ENCODE results near the gene MXD1. TPM values are rescaled to one million over a fixed set of nuclear protein-coding genes. Genes with fewer than 3 reads are reported as not detected.

Gene MXD1
- total RNA-seq, 1 experiment from 2014 or later = 6.5 TPM

DNA sequence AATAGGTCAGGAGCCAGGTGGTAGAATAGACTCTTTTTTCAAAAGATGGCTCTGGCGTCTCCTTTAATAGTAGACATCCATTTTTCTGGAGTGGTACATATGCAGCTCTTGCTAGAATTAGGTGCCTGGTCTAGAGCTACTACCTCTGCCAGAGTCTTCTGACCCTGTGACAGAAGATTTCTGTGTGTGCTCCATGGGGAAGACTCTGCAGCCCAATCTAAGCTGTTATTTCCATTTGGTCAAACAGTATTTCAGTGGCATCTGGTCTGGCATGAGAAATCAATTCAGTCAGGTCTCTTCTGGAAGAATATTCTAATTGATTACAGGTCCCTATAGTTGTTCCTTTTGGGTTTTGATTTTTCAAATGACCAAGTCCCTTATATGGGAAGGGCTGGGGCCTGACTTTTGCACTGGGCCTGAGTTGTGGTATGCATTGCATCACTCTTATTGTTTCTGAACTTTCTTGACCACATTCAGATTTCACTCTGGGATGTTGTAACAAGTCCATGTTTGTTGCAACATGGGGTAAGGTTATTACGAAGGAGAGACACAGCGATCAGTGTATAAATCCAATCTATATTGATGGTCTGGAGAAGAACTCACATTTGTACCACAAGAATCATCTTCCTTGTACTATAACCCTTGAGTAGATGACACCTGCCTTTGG lies 12.1 kb downstream of the MXD1 start:
- TF ChIP-seq SIN3A (IDR thresholded peaks at IDR 0.05; ENCODE audit: borderline replicate concordance, insufficient read depth, low read depth, low read length) (no peak), POLR2AphosphoS5 (IDR thresholded peaks at IDR 0.05; ENCODE audit: low read depth, low read length) (no peak), TCF7L2 (IDR thresholded peaks at IDR 0.05; ENCODE audit: low read depth, low read length) (no peak)
- TF ChIP-seq, protein P1, sequence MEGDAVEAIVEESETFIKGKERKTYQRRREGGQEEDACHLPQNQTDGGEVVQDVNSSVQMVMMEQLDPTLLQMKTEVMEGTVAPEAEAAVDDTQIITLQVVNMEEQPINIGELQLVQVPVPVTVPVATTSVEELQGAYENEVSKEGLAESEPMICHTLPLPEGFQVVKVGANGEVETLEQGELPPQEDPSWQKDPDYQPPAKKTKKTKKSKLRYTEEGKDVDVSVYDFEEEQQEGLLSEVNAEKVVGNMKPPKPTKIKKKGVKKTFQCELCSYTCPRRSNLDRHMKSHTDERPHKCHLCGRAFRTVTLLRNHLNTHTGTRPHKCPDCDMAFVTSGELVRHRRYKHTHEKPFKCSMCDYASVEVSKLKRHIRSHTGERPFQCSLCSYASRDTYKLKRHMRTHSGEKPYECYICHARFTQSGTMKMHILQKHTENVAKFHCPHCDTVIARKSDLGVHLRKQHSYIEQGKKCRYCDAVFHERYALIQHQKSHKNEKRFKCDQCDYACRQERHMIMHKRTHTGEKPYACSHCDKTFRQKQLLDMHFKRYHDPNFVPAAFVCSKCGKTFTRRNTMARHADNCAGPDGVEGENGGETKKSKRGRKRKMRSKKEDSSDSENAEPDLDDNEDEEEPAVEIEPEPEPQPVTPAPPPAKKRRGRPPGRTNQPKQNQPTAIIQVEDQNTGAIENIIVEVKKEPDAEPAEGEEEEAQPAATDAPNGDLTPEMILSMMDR (IDR thresholded peaks at IDR 0.05) = no peak
- TF ChIP-seq, protein P2, sequence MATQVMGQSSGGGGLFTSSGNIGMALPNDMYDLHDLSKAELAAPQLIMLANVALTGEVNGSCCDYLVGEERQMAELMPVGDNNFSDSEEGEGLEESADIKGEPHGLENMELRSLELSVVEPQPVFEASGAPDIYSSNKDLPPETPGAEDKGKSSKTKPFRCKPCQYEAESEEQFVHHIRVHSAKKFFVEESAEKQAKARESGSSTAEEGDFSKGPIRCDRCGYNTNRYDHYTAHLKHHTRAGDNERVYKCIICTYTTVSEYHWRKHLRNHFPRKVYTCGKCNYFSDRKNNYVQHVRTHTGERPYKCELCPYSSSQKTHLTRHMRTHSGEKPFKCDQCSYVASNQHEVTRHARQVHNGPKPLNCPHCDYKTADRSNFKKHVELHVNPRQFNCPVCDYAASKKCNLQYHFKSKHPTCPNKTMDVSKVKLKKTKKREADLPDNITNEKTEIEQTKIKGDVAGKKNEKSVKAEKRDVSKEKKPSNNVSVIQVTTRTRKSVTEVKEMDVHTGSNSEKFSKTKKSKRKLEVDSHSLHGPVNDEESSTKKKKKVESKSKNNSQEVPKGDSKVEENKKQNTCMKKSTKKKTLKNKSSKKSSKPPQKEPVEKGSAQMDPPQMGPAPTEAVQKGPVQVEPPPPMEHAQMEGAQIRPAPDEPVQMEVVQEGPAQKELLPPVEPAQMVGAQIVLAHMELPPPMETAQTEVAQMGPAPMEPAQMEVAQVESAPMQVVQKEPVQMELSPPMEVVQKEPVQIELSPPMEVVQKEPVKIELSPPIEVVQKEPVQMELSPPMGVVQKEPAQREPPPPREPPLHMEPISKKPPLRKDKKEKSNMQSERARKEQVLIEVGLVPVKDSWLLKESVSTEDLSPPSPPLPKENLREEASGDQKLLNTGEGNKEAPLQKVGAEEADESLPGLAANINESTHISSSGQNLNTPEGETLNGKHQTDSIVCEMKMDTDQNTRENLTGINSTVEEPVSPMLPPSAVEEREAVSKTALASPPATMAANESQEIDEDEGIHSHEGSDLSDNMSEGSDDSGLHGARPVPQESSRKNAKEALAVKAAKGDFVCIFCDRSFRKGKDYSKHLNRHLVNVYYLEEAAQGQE (IDR thresholded peaks at IDR 0.05; ENCODE audit: insufficient read depth in 1 of 2, low read depth in 2 of 2, low read length in 1 of 2) = no peak
- no peak overlapping the region for H3K4me3 ChIP-seq (ENCODE audit: low read depth in 2 of 2, low read length in 2 of 2)
- ChIA-PET CTCF (no interaction called here), POLR2A (no interaction called here)
- H3K27me3 ChIP-seq (ENCODE audit: control insufficient read depth, insufficient read depth, low read length) = no peaks in the 10 kb centered on the region
- H3K27ac ChIP-seq (ENCODE audit: low read length) = no peak overlapping the region
- no peaks in the 10 kb centered on the region for H3K4me1 ChIP-seq (ENCODE audit: control insufficient read depth, insufficient read depth, low read length)
- H3K36me3 ChIP-seq (ENCODE audit: control insufficient read depth, insufficient read depth, low read length) = no peaks in the 10 kb centered on the region
- DNase-seq (ENCODE audit: low read depth, low spot score) (no peak), ATAC-seq (no peak)
- H3K9me3 ChIP-seq (ENCODE audit: control insufficient read depth, insufficient read depth, low read depth, low read length) = no peaks in the 10 kb centered on the region
- BruUV-seq (replicated peaks) = no TSS peak
- in situ Hi-C loops (cut with HindIII; ENCODE audit: low pct_unique_long_range_greater_than_20kb, low sequenced_read_pairs) (no loop called here), intact Hi-C loops (cut with micrococcal nuclease; ENCODE audit: unreplicated experiment) (no loop called here)

DNA sequence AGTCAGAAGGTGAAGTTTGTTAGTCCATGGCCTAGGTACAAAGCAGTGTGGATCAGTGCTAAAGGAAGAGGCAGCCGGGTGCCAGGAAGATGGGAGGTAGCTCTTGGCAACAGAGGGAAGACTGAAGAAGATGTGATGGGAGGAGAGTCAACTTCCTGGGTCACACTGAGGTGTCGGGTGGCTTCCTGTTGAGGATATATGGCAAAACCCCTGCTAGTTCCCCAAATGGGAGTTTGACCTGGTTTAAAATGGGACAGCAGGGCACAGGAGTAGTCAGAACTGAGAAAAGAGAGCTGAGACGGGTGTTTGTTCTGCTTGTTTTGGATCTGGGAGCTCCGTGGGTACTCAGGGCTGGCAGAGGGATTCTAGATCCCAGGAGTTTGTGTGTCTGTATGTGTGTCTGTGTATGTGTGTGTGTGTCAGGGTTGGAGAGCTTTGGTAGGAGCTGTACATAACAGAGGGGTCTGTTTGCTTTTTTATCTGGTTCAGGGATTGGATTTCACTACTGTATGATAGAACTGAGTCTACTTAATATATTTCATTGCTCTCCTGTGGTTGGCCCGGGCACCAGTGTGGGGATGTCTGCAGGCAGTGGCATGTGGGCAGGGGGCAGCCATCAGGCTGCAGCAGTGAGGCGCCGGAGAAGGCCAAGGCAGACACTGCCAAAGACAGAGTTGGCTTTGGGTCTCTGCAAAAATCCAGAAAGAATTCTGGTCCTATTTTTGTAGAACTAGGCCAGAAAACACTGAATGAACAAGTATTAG lies 17.1 kb downstream of the MXD1 start:
- H3K4me1 ChIP-seq (ENCODE audit: control insufficient read depth, insufficient read depth, low read length) = 0 out of 2 replicates have a peak, but pooled peaks cover 4% of the 10 kb centered on the region
- ATAC-seq (no peak), DNase-seq (ENCODE audit: low read depth, low spot score) (no peak)
- no TSS peak for BruUV-seq (replicated peaks)
- no peak overlapping the region for H3K4me3 ChIP-seq (ENCODE audit: low read depth in 2 of 2, low read length in 2 of 2)
- POLR2A ChIA-PET = no interaction called here
- H3K9me3 ChIP-seq (ENCODE audit: control insufficient read depth, insufficient read depth, low read depth, low read length) = no peaks in the 10 kb centered on the region
- H3K27me3 ChIP-seq (ENCODE audit: control insufficient read depth, insufficient read depth, low read length) = no peaks in the 10 kb centered on the region
- CTCF ChIA-PET = no interaction called here
- TF ChIP-seq SIN3A (IDR thresholded peaks at IDR 0.05; ENCODE audit: borderline replicate concordance, insufficient read depth, low read depth, low read length) (no peak), TCF7L2 (IDR thresholded peaks at IDR 0.05; ENCODE audit: low read depth, low read length) (no peak), POLR2AphosphoS5 (IDR thresholded peaks at IDR 0.05; ENCODE audit: low read depth, low read length) (no peak)
- TF ChIP-seq, protein P1 (IDR thresholded peaks at IDR 0.05) = no peak
- TF ChIP-seq, protein P2 (IDR thresholded peaks at IDR 0.05; ENCODE audit: insufficient read depth in 1 of 2, low read depth in 2 of 2, low read length in 1 of 2) = no peak
- H3K36me3 ChIP-seq (ENCODE audit: control insufficient read depth, insufficient read depth, low read length) = no peaks in the 10 kb centered on the region
- no peak overlapping the region for H3K27ac ChIP-seq (ENCODE audit: low read length)
- intact Hi-C loops (cut with micrococcal nuclease; ENCODE audit: unreplicated experiment) (no loop called here), in situ Hi-C loops (cut with HindIII; ENCODE audit: low pct_unique_long_range_greater_than_20kb, low sequenced_read_pairs) (no loop called here)
